ENCODE measurements around the gene TNKS1BP1.
"Not testable (repeated sequence)": the region's sequence is repeated elsewhere in the genome, so short reads cannot be mapped to it uniquely, and the experiment has no call there.

The TNKS1BP1 gene

DNA sequence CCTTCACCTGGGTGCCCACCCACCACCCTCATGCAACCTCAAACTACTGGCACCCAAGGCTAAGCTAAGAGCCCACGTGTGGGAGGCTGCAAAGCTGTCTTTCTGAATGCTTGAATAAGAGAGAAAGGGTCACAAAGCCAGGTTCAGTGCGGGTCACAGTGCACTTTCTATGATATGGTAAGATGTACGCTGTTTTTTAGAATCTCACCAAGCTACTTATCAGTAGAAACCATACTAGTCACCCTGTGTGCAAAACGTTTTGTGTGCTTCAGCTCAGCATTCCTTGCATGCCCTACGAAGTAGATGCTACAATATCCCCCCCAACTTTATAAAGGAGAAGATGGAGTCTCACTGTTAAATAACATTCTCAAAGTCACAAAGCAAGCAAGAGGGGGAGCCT lies 28.3 kb upstream of the TNKS1BP1 start:
- DNase-seq (ENCODE audit: low spot score), result no peak

- DNase-seq (ENCODE audit: low spot score), result peak; percentile 65
Observed at GRCh38 chr11:57349491-57350274, 24.9 kb upstream of the TNKS1BP1 start.

GRCh38 chr11:57348636-57349313 lies 24.0 kb upstream of the TNKS1BP1 start:
- DNase-seq (ENCODE audit: low spot score), result no peak

GRCh38 chr11:57348052-57348451 lies 23.3 kb upstream of the TNKS1BP1 start:
- DNase-seq (ENCODE audit: low spot score), result no peak

GRCh38 chr11:57347336-57347735 lies 22.6 kb upstream of the TNKS1BP1 start:
- DNase-seq (ENCODE audit: low spot score), result no peak

DNA sequence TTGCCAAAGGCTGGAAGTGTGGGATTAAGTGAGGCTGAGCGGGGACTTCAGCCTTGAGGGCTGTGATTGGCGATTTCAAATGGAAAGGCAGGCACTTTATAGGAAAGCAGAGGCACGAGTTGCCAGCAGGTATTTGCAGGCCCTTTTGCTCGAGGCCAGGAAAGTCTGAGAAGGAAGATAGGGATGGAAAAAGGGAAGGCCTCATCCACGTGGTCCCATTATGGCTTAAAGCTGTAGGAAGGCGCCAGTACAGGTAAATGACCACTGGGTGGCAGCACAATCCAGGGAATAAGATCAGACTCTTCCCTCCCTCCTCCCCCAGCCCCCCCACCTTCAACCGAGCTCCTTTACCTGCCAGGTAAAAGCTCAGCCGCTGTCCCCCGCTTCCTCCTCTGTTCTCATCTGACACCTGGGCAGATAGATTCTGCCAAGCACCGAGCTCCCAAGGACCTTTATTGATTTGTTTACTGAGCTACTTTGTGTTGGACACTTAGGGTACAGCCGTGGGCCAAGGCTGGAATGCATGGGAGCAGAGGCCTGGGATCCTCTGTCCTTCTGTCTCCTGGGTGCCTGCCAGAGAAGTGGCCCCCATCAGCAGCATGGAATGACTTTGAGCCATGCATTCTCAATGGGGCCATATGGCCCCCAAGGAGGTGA lies 20.9 kb upstream of the TNKS1BP1 start:
- DNase-seq (ENCODE audit: low spot score), result peak; percentile 85

DNA sequence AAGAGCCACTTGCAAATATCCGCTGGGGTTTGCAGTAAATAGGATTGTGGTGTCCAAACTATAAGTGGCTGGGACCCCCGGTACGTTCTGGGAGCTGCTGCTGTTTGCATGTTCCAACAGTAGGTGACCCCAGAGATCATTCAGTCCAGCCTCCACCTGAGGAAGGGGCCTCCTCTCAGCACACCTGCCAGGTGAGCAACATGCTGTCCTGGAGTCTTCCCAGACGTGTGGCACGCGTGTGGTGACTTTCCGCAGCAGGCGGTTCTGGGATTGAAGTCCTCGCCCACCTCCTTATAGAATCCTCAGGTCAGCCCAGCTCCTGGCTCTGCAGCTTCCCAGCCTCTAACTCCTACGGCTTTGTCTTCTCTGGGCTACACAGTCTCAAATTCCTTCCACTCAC lies 20.1 kb upstream of the TNKS1BP1 start:
- no peak for DNase-seq (ENCODE audit: low spot score)

GRCh38 chr11:57343825-57344224 lies 19.1 kb upstream of the TNKS1BP1 start:
- DNase-seq (ENCODE audit: low spot score), result no peak

GRCh38 chr11:57342702-57343101 lies 17.9 kb upstream of the TNKS1BP1 start:
- no peak for DNase-seq (ENCODE audit: low spot score)

DNA sequence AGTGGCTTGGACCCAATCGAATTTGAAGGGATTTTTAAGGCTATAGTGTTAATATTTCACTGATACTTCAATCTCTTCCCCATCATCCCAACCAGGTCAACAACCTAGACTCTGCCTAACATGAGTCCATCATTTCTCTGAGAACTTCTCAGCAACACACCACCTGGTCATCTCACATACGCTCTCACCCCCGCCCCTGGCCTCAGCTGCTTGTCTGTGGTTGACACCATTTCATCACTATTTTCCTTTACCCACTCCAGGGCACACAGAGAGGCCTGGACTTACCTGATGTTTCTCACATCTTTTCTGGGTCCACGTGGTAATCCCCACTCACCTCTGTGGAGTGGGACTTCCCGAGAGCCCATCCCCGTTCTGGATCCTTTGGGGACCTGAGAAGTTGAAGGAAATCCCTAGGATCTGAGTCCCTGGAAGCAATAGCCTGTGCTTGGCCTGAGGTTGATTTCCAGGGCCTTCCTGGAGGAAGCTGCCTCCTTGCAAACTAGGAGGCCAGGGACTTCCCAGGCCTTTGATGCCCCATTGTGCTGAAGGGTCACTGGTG lies 16.6 kb upstream of the TNKS1BP1 start:
- DNase-seq (ENCODE audit: low spot score), result no peak

GRCh38 chr11:57340039-57340615 lies 15.4 kb upstream of the TNKS1BP1 start:
- DNase-seq (ENCODE audit: low spot score), result no peak

- no peak for DNase-seq (ENCODE audit: low spot score)
Observed at GRCh38 chr11:57339328-57339727, 14.6 kb upstream of the TNKS1BP1 start.

GRCh38 chr11:57338142-57338541 lies 13.4 kb upstream of the TNKS1BP1 start, which contains the start of gene P2RX3:
Gene P2RX3, plus strand, starts transcription at chr11:57338352. Its CDS starts 199 bp downstream, at chr11:57338551.
- no peak for DNase-seq (ENCODE audit: low spot score)

GRCh38 chr11:57336856-57337255 lies 12.1 kb upstream of the TNKS1BP1 start:
- not testable (repeated sequence) for DNase-seq (ENCODE audit: low spot score)

DNA sequence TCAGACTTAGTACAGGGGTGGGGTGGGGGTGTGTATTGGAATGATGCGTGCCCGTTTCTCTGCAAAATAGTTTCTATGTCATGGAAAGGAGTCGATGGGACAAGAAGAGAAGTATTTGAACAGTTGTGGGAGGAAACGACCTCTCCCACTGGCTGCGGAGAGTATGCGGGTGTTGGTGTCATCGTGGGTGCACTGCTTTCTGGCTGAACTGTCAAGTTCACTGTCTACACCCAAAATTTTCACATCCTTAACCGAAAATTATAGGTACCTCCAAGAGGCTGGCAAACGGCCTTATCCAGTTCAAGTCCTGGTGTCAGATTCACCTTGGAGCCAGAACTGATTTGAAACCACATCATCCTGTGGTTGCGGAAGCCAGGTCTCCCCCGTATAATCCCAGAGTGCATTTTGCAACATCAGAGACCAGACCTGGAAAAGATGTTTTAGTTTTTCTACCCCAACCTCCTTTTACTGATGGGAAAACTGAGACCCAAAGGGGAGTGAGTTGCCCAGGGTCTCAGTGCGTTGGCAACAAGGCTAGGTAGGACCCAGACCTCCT lies 11.4 kb upstream of the TNKS1BP1 start:
- DNase-seq (ENCODE audit: low spot score), result no peak

GRCh38 chr11:57335343-57336110 lies 10.8 kb upstream of the TNKS1BP1 start, which contains the start of gene SSRP1:
Gene SSRP1, minus strand, starts transcription at chr11:57335892. Its CDS starts 771 bp downstream, at chr11:57335121.
- DNase-seq (ENCODE audit: low spot score), result peak; percentile 94

- no peak for DNase-seq (ENCODE audit: low spot score)
Observed at GRCh38 chr11:57335023-57335342, 10.2 kb upstream of the TNKS1BP1 start.

- DNase-seq (ENCODE audit: low spot score), result no peak
Observed at GRCh38 chr11:57332694-57333440, 8.1 kb upstream of the TNKS1BP1 start.

DNA sequence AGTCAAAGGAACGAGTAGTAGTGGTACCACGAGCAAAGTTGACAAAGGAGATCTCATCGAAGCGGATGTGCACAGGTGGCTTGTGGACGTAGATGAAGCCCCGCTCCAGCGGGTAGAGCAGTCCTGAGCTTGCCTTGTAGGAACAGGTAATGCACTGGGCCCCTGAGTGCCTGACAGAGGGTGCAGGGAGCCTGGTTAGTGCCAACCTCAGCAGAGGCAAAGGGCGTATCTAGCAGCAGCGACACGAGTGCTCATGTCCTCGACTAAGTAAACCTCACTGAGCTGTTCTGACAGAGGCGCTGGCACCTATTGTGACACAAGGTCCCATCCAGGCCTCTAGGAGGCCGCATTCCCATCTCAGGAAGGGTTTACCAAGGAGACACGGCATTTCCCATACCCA lies 7.0 kb upstream of the TNKS1BP1 start:
- DNase-seq (ENCODE audit: low spot score), result no peak

DNA sequence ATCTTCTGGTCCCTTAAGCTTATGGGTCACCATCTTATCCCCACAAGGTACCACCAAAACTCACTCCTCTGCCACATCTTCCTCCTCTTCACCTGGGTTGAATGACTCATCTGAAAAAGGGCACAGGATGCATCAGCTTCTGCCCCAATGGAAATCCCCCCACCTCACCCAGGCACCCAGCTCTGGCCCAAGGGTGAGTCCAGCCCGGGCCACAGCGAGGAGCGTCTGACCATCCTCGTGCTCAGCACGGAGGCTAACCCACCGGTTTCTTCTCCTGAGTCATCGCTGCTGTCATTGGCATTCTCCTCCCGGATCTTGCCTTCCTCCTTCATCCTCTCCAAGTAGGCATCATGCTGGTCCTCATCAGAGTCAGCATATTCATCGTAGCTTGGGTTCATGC lies 5.3 kb upstream of the TNKS1BP1 start:
- DNase-seq (ENCODE audit: low spot score), result no peak

Data from AG08395 (cell line).